PC-3 (cell line): Measurements from ENCODE around the gene ZSCAN9. TPM values are rescaled to one million over a fixed set of nuclear protein-coding genes. Genes with fewer than 3 reads are reported as not detected.

Experiments
- ATAC-seq: fragments of 200-7000 bp; cut with Tn5 transposase; 2 replicates; pipeline ENCODE4 v1.9.1; 2020; ENCODE audit warnings: mild to moderate bottlenecking, moderate library complexity
- BruUV-seq: library from RNA; stranded (reverse); fragments of 400-500 nt; replicated peaks from 2 replicates; lab custom pipeline; 2021; lab: Mats Ljungman, UMichigan
- CTCF ChIA-PET: fragments of 300-600 bp; sonication (Branson Sonifier 250); formaldehyde crosslinking; loops from one replicate; lab custom pipeline; 2022; ENCODE audit warnings: antibody characterized with exemption; lab: Charles Lee
- POLR2A ChIA-PET: fragments of 300-600 bp; sonication (Branson Sonifier 250); formaldehyde crosslinking; loops from one replicate; lab custom pipeline; 2022; ENCODE audit warnings: antibody characterized with exemption; ENCODE audit not compliant: unreplicated experiment; lab: Charles Lee
- DNase-seq: peaks from one replicate; pipeline ENCODE4 v3.0.0-alpha.2; 2015
- H2AFZ ChIP-seq: fragments of 300-600 bp; sonication (generic); 2 replicates; pipeline ENCODE4 v1.6.0; 2016; ENCODE audit warnings: antibody characterized with exemption, low read length
- H3F3A ChIP-seq: fragments of 300-600 bp; sonication (generic); one replicate; pipeline ENCODE4 v1.6.0; 2017; ENCODE audit warnings: antibody characterized with exemption, low read length, control low read depth, mild to moderate bottlenecking; ENCODE audit not compliant: unreplicated experiment
- H3K27ac ChIP-seq: fragments of 300-600 bp; sonication (generic); 2 replicates; pipeline ENCODE4 v1.5.1; 2016; ENCODE audit warnings: mild to moderate bottlenecking, low read length
- H3K27me3 ChIP-seq: fragments of 300-600 bp; sonication (generic); 2 replicates; pipeline ENCODE4 v1.6.1; 2016; ENCODE audit warnings: low read length, mixed read lengths
- H3K36me3 ChIP-seq: fragments of 300-600 bp; sonication (generic); 2 replicates; pipeline ENCODE4 v1.6.1; 2016; ENCODE audit warnings: low read depth, mixed run types, low read length, mixed read lengths
- H3K4me1 ChIP-seq: fragments of 300-600 bp; sonication (generic); 2 replicates; pipeline ENCODE4 v1.5.1; 2016; ENCODE audit warnings: low read length; ENCODE audit not compliant: insufficient read depth
- H3K4me2 ChIP-seq: fragments of 300-600 bp; sonication (generic); 2 replicates; pipeline ENCODE4 v1.6.0; 2016; ENCODE audit warnings: low read length
- H3K4me3 ChIP-seq: fragments of 300-600 bp; sonication (generic); 2 replicates; pipeline ENCODE4 v1.5.1; 2016; ENCODE audit warnings: mild to moderate bottlenecking, low read length, mixed read lengths
- H3K79me2 ChIP-seq: fragments of 300-600 bp; sonication (generic); 2 replicates; pipeline ENCODE4 v1.6.1; 2017; ENCODE audit warnings: low read length, mixed read lengths
- H3K9ac ChIP-seq: fragments of 300-600 bp; sonication (generic); 2 replicates; pipeline ENCODE4 v1.6.0; 2016; ENCODE audit warnings: mild to moderate bottlenecking, low read length
- H3K9me2 ChIP-seq: fragments of 300-600 bp; sonication (generic); replicated peaks from 2 replicates; pipeline ENCODE4 v1.6.1; 2016; ENCODE audit warnings: mixed run types, low read length, mixed read lengths
- H3K9me3 ChIP-seq: fragments of 300-600 bp; sonication (generic); 2 replicates; pipeline ENCODE4 v1.6.1; 2016; ENCODE audit warnings: low read length, mixed read lengths
- H4K20me1 ChIP-seq: fragments of 300-600 bp; sonication (generic); 2 replicates; pipeline ENCODE4 v1.6.1; 2016; ENCODE audit warnings: low read length, mixed read lengths
- EZH2 ChIP-seq: fragments of 300-600 bp; sonication (generic); IDR thresholded peaks from one replicate; pipeline ENCODE4 v1.6.1; 2017; ENCODE audit warnings: antibody characterized with exemption, mild to moderate bottlenecking, low read length; ENCODE audit not compliant: unreplicated experiment
- EZH2phosphoT487 ChIP-seq: fragments of 300-600 bp; sonication (generic); IDR thresholded peaks from 2 replicates; pipeline ENCODE4 v1.6.1; 2018; ENCODE audit warnings: mild to moderate bottlenecking, antibody characterized with exemption, low read length, borderline replicate concordance
- intact Hi-C: fragments of 100-400 bp; cut with micrococcal nuclease; formaldehyde crosslinking; loops from 2 replicates; pipeline ENCODE4 v1.9.0; 2023
- total RNA-seq: library from RNA; depleted of rRNA; stranded (reverse); fragments of >200 nt; gene quantifications from 2 replicates; pipeline ENCODE4 v1.2.3, GENCODE V29; 2014
- TF ChIP-seq, protein P1 (sequence below): fragments of 300-600 bp; sonication (generic); conservative IDR thresholded peaks from 2 replicates; pipeline ENCODE4 v1.5.1; 2017; ENCODE audit warnings: antibody characterized with exemption, low read depth, mild to moderate bottlenecking, low read length

ZSCAN9 gene
- total RNA-seq, 1 experiment from 2014 or later = 10.8 TPM

DNA sequence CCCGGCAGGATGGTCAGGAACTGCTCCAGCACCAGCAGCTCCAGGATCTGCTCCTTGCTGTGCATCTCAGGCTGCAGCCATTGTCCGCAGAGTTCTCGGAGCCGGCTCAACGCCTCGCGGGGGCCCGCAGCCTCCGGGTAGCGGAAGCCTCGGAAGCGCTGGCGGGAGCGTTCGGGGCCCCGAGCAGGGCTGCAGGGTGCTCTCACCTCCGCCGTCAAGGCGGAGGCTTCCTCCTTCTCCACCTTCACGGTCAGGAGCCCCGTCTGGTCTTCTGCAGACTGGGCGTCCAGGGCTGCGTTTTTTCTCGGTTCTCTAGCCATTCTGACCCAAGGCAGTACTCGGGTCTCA lies 26.6 kb downstream of the ZSCAN9 start:
- POLR2A ChIA-PET = interaction anchor here (0.6 to 1.0 kb wide), 3 partner anchors 18 to 115 kb away, joined by 3 to 4 read pairs (median 3); partner anchors contain the start of gene PGBD1
- Histone ChIP-seq H3K27ac (0 out of 2 replicates have a peak overlapping the region, but pooled peaks have one; percentile 4), H3K36me3 (0 out of 2 replicates have a peak, but pooled peaks cover 1% of the 10 kb centered on the region), H2AFZ (peak overlapping the region; percentile 96), H3K9me2 (no peaks in the 10 kb centered on the region), H3K4me2 (peak overlapping the region; percentile 87), H3K9ac (peak overlapping the region; percentile 79), H3K27me3 (no peaks in the 10 kb centered on the region), H3K4me3 (peak overlapping the region; percentile 93), H3K4me1 (peaks cover 12% of the 10 kb centered on the region), H3K79me2 (peaks cover 19% of the 10 kb centered on the region), H3F3A (no peaks in the 10 kb centered on the region), H3K9me3 (no peaks in the 10 kb centered on the region), H4K20me1 (no peaks in the 10 kb centered on the region)
- CTCF ChIA-PET = no interaction called here
- intact Hi-C loops = loop anchor here (1.0 kb wide), 4 partner anchors 16 to 110 kb away; partner anchors contain the start of genes ZKSCAN8, ZSCAN26 and ZSCAN9
- TF ChIP-seq EZH2 (no peak), EZH2phosphoT487 (no peak)
- TF ChIP-seq, protein P1, sequence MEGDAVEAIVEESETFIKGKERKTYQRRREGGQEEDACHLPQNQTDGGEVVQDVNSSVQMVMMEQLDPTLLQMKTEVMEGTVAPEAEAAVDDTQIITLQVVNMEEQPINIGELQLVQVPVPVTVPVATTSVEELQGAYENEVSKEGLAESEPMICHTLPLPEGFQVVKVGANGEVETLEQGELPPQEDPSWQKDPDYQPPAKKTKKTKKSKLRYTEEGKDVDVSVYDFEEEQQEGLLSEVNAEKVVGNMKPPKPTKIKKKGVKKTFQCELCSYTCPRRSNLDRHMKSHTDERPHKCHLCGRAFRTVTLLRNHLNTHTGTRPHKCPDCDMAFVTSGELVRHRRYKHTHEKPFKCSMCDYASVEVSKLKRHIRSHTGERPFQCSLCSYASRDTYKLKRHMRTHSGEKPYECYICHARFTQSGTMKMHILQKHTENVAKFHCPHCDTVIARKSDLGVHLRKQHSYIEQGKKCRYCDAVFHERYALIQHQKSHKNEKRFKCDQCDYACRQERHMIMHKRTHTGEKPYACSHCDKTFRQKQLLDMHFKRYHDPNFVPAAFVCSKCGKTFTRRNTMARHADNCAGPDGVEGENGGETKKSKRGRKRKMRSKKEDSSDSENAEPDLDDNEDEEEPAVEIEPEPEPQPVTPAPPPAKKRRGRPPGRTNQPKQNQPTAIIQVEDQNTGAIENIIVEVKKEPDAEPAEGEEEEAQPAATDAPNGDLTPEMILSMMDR = no peak
- DNase-seq = peak; percentile 17
- BruUV-seq = TSS peak; percentile 65
- ATAC-seq = peak; percentile 51

DNA sequence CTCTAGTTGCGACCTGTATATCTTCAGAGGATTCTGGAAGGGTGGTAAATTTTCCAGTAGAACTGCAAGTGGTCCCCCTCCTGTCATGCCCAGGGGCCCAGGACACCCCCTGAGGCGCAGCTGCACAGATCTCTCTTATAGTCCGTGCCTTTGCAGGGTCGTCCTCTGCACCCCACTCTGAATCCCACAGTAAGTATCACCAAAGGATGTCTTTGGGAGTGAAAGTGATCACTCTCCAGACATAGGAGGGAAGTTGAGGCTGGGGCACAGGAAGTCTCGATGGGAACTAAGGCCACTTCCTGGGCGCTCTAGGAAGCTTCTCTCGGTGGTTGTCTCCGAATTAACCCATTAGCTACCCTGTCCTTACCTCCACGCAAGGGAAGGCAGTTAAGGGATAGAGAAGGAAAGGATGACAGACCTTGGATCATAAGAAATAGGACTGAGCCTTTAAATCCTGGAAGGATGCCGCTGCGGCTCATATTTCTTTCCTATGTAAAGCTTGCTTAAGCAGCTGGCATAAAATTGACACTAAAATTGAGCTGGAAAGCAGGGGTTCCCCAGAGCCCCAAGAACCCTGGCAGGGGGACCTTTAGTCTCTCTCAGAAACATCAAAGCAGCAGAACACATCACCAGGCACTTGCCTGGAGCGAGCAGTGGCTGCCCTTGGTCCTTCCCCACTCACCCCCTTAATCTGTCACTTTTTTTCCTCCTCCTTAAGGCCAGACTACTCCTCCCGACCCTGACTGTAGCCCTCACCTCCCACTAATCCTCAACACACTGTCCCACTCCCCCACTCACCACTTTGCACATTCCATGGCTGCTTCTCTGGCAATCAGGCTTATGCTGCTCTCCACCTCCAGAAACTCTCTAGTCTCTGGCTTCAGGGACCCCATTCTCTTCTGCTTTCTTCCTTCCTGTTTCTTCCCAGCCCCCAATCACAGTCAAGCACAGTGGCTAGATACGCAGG lies 27.2 kb downstream of the ZSCAN9 start, which contains the start of gene ZKSCAN4:
Gene ZKSCAN4, minus strand, starts transcription at position 261 of the 967 bp plus-strand sequence. CDS start 289 bp downstream, outside the sequence.
- Histone ChIP-seq H3K4me2 (peak within 1 kb of the TSS; percentile 87), H3K79me2 (peaks cover 19% of the 10 kb centered on the region), H4K20me1 (no peaks in the 10 kb centered on the region), H3K27ac (0 out of 2 replicates have a peak within 1 kb of the TSS, but pooled peaks have one; percentile 4), H3K36me3 (no peaks in the 10 kb centered on the region), H3F3A (no peaks in the 10 kb centered on the region), H3K9me2 (no peaks in the 10 kb centered on the region), H3K9me3 (no peaks in the 10 kb centered on the region), H3K4me3 (peak within 1 kb of the TSS; percentile 93), H2AFZ (peak within 1 kb of the TSS; percentile 96), H3K9ac (peak within 1 kb of the TSS; percentile 79), H3K27me3 (no peaks in the 10 kb centered on the region), H3K4me1 (peaks cover 12% of the 10 kb centered on the region)
- DNase-seq (peak; percentile 93), ATAC-seq (peak; percentile 89)
- ChIA-PET CTCF (interaction anchor here (0.9 kb wide), 1 partner anchor 104 kb away, joined by 4 read pairs; no protein-coding TSS in a partner anchor), POLR2A (interaction anchor here (0.6 to 1.0 kb wide), 4 partner anchors 15 to 116 kb away, joined by 3 to 4 read pairs (median 4); partner anchors contain the start of genes PGBD1 and ZSCAN26)
- BruUV-seq = TSS peak; percentile 81
- TF ChIP-seq EZH2 = no peak
- TF ChIP-seq, protein P1 = no peak
- no peak for TF ChIP-seq EZH2phosphoT487
- intact Hi-C loops = loop anchor here (1.0 kb wide), 4 partner anchors 15 to 111 kb away; partner anchors contain the start of genes ZKSCAN8, ZSCAN26 and ZSCAN9
